Measurements from ENCODE around the gene RRAS2.

GRCh38 chr11:14269692-14270573 lies 89.0 kb downstream of the RRAS2 start:
- TF ChIP-seq CTCF (IDR thresholded peaks at IDR 0.05; ENCODE audit: insufficient read depth, low read depth, low read length) (no peak), EZH2 (IDR thresholded peaks at IDR 0.05; ENCODE audit: insufficient read depth, low read length) (no peak)

Measured in astrocyte (in vitro differentiated cells and primary cell).